SH-SY5Y (cell line): ENCODE data around the gene SUSD1.

ENCODE experiments used
- GATA2 ChIP-seq: IDR thresholded peaks from 2 replicates; pipeline ENCODE4 v1.6.1; 2011; ENCODE audit warnings: mild to moderate bottlenecking, low read depth, low read length
- GATA3 ChIP-seq: IDR thresholded peaks from 2 replicates; pipeline ENCODE4 v1.6.1; 2011; ENCODE audit warnings: low read depth, mild to moderate bottlenecking, low read length, moderate library complexity

DNA sequence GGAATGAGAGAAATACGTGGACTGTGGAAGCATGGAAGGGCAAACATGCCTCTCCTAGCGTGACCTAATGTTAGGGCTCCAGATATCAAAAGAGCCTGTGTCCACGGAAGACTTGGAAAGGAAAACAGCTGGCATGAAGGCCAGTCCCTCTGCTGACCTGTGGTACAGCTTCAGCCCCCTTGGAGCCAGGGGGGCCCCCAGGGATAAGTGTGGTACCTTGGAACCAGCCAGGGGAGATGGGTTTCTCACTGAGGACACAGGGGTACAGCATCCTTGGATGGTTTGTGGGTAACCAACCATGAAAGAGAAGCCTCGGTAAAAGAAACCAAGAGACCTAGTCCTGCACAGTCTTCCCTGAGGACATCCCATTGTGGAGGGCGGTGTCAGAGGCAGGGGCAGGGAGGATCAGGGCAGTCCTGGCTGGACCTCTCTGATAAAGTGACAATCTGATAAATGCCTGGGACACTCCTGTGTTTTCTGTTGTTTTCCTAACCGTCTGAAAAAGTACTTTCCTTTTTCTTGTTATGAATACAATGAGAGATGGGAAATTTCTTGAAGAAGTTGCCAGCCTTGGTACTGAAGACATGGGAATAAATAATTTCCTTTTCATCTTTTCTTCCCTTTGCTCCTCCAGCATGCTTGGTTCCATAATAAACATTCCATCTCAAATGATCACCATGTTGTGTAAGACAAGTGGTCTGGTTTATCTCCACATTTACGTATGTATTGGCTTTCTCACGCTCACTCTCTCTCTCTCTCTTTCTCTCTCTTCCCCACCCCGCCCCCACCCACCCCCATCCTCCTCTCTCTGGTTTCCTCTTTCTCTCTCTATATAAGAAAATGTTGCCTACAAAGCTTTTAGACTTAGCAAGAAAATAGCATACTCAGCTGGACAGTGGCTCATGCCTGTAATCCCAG is 102.1 kb downstream of the SUSD1 start:
- TF ChIP-seq GATA3 (no peak), GATA2 (no peak)
